Measurements from ENCODE around the gene SYNJ2.

Gene SYNJ2

DNA sequence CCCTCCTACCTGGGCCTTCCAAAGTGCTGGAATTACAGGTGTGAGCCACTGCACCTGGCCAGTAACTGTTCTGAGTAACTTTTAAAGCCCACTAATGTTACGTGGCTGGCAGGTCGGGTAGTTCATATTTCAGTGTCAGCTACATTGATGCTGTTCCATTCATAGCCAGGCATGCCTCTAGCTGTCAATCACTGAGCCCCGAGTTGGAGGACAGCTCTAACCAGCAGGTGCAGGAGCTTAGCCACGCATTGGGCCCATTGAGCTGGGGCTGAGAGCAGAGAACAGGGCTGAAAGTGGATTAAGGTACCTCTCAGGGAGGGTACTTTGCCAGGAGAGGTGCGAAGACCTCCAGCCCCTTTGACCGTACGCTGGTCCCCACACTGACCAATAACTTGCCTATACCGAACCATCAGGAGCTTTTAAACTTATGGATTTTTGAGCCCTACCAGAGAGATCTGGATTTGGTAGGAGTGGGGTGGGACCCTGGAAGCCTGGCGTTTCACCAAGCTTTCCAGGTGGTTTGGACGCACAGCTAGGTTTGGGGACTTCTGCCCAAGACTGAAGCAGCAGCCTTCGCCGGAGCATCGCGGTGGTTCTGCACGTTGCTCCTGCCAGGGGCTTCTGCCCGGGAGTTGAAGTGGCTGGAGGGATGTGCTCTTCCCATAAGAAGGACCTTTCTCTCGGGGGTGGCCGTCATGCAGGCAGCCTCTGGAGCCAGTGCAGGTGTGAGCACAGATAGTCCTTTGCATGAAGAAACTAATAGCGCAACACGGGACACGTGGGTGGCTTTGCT lies 103.8 kb downstream of the SYNJ2 start:
- no peak for DNase-seq

DNA sequence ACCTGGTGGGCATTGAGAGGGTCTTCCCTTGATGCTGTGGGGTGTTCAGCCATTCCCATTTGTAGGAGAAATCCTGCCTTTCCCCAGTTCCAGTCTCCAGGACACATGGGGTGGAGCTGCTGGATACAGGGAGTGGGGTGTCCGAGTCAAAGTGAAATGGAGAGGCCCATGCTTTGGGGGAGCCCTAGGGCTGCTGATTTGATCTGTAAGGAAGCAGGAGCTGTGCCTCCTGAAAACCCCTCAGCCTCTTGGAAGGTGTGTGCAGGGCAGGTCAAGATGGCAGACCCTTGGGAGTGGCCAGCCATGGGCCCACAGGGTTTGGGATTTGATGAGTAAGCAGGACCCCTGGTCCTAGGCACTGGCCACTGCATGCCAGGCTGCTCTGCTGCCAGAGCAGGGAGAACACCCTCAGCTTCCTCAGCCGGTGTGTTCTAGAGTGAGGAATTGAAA lies 104.4 kb downstream of the SYNJ2 start:
- no peak for DNase-seq

DNA sequence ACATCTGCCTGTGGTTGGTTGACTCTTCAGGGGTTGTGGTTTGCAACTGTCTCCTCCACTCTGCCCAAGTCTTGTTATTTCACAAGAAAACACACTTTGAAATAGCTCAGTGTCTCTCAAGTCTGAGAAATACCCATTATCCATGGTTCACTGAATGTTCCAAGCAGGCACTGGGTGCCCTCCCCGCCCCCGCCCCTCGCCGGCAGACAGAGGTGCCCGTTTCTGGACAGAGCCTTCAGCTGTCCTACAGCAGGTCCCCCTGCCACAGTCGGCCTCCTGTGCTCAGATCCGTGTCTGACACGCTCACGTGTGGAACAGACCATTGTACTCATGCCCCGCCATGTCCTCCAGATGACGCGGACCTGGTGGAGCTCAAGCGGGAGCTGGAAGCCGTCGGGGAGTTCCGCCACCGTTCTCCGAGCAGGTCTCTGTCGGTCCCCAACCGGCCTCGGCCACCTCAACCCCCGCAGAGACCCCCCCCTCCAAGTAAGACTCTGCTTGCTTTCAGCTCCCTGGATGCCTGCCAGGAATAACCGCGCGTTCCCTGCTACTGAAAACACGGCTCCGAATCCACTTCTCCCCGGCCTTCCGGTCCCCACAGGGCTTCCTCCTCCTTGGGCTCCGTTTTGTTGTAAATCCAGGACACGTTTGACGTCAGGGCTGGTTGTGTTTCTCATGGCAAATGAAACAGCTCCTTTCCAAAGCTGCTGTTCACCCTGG lies 105.0 kb downstream of the SYNJ2 start:
- peak; percentile 87 for DNase-seq

DNA sequence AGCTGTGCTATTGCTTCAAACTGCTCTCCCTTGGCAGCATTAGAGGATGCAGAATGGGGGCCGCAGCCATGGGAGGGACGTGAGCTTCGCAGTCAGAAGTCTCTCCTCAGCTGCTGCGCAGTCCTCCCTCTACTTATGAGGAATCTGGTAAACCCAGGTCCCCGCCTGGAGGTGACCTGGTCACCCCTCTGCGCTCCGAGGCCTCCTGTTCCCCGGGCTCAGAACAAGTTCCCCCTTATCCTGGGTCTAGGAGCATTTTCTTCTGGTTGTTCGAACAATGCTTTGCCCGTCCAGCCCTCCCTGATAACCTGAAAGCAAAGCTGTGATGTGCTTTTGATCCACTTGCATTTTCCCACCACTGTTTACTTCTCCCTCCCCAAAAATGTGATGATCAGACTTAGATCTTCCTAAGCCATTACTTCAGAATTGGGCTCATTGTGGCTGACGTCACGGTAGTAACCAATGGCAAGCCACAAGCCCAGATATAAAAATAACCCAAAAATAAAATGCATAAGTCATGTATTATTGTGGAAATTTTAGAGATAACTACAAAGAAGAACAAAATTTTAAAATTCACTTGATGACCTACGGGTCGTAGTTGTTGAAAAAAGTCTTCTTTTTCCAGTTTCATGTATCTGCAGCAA lies 105.7 kb downstream of the SYNJ2 start:
- no peak for DNase-seq

DNA sequence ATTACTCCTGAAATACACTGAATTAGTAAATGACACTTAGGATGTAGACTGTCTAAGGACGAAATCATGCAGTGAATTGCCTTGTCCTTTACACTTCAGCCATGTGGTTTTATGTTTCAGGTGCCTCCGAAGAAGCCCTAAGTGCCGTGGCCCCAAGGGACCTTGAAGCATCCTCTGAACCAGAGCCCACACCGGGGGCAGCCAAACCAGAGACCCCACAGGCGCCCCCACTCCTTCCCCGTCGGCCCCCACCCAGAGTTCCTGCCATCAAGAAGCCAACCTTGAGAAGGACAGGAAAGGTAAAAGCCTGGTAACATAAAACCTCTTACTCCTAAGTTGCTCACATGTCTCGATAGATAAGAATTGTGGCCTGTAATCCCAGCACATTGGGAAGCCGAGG lies 111.1 kb downstream of the SYNJ2 start:
- DNase-seq, result no peak

DNA sequence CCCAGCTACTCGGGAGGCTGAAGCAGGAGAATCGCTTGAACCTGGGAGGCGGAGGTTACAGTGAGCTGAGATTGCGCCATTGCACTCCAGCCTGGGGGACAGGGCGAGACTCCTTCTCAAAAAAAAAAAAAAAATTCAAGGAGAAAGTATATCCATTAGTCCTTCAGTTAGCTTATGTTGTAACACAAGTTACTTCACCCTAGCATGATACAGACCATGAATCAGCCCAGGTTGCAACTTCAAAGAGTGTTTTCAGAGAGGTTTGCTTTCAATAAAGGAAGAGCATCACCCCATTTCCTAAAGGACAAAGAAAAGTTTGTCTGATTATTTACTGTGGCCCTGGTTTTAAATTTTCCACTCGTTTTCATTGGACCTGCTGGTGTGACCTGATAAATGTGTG lies 113.4 kb downstream of the SYNJ2 start:
- DNase-seq, result no peak

DNA sequence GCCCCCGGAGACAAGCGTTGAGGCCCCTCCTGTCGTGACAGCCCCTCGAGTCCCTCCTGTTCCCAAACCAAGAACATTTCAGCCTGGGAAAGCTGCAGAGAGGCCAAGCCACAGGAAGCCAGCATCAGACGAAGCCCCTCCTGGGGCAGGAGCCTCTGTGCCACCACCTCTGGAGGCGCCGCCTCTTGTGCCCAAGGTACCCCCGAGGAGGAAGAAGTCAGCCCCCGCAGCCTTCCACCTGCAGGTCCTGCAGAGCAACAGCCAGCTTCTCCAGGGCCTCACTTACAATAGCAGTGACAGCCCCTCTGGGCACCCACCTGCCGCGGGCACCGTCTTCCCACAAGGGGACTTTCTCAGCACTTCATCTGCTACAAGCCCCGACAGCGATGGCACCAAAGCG lies 114.0 kb downstream of the SYNJ2 start:
- no peak for DNase-seq

DNA sequence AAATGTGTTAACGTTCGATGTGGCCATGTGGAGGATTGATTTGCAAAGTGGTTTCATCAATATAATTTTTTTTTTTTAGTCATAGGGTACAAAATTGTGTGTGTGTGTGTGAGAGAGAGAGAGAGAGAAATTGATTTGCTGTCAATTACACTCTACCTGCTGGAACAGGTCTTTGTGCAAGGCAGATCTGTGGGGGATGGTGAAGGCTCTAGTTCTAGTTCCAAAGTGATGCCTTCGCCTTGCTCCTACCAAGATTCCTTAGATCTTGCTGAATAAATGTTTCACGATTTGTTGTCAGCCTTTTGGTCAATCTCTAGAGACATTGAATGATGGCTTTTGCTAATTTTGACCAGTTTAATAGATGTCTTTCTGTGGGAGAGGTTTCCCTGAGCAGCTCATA lies 121.6 kb downstream of the SYNJ2 start:
- no peak for DNase-seq

DNA sequence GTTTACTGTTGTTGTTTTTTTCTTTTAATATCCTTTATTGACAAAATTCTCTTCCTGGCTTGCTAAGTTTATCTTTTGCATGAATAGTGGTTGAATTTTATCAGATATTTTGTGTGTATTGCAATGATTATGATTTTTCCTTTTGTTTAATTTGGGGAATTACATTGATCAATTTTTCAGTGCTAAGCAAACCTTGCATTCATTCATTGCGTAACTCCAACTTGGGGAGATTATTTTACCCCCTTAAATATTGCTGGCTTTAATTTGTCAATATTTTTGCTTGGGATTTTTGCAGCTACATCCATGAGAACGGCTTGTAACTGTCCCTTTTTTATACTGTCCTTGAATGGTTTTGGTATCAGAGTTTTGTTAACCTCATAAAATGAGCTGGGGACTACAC lies 123.0 kb downstream of the SYNJ2 start:
- no peak for DNase-seq

DNA sequence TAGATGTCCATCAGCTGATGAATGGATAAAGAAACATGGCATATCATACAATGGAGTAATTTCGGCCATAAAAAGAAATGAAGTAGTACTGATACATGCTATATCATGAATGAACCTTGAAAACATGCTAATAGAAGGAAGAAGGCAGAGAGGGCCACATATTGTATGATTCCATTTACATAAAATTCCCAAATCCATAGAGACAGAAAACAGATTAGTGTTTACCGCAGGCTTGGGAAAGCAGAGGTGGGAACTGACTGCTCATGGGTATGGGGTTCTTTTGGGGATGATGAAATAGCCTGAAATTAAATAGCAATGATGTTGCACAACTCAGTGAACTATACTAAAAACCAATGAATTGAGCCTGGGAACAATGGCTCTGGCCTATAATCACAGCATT lies 128.1 kb downstream of the SYNJ2 start:
- DNase-seq, result no peak

DNA sequence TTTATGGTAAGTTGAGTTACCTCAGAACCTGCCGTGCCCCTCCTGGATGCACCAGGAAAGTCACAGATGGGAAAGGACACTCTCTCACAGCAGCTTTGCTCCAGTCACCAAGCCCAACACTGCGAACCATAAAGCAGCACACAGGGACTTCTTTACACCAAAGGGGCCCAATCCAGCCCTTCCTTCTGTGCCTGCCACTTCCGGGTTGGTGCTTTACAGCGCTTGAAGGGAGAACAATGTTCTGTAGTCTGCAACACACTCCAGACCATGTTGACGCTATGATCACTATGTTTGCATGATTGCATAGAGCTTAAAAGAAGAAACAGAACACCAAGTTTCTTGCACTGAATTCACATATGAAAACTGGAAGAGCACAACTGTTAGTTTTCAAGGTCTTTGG lies 129.3 kb downstream of the SYNJ2 start:
- DNase-seq, result no peak

DNA sequence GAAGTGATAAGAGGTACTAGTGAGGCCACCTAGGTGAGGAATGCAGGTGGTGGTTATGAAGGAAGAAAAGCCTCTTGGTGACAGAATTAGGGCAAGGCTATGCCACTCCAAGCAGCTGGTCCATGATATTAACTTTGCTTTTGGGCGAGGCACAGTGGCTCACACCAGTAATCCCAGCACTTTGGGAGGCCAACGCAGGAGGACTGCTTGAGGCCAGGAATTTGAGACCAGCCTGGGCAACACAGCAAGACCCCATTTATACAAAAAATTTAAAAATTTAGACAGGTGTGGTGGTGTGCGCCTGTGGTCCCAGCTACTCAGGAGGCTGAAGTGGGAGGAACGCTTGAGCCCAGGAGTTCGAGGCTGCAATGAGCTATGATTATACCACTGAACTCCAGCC lies 130.3 kb downstream of the SYNJ2 start:
- DNase-seq, result no peak

DNA sequence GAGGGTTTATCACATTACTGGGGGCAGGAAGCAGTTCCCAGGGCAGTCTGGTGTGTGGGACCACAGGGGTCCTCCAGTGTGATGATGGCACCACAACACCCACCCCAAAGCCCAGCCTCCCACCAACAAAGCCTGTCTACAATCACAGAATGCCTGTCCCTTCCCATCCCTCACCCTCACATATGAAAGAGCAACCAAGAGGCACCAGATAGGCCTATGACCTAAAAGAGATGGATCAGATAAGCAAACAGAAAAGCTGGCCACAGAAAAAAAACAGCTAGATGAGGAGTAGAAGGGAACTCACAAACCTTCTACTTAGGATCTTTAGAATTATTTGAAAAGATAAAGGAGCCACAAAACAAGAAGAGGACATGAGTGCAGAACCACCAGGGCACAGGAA lies 132.1 kb downstream of the SYNJ2 start:
- DNase-seq, result no peak

DNA sequence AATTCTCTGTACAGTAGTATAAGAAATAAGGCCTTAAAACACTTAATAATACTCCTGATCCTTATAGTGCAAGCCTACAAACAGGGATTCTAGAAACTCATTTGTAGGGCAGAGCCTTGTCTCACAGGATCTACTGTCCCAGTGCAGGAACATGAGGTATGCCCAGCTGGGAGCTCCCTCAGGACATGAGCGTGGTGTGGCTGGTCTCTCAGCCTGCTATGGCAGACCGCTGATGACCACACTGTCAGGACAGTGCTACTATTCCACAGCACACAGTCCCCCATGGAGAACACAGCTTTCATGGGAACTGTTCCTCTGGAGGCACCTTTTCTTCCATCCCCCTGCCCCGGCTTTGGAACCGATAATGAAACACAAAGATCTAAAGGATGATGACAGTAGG lies 133.4 kb downstream of the SYNJ2 start:
- DNase-seq, result no peak

DNA sequence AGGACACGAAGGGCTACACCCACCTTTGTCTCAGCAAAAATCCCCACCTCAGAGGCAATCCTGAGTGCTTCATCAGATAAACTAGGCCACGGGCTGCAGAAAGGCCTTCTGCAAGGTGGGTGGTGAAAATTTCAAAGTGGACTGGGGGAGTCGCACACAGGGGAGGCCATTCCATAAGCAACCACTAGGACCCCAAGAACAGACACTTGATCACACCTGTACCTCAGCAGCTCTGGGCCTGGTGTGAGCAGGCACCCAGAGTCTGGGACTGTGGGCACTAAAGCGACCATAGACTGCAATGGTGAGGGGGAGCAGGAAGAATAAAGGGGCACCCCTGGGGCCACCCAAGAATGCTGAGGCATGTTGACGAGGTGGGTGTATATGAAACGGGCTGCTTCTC lies 133.8 kb downstream of the SYNJ2 start:
- DNase-seq, result no peak

DNA sequence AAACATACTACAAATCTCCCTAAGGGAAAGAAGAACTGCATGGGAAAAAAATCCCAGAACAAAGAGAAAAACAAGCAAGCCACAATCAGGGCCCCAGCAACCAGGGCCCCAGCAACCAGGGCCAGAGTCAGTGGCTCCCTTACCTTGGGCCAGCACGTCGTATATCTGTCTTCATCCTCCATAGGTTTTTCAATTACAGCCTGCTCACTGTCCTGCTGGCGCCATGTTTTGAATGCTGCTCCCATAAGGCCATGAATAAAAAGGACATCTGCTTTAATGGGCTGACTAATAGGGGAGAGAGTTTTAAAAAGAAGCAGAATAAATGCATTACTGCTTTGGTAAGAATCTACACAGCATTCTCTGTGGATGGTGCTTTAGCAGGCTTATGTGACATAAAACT lies 137.2 kb downstream of the SYNJ2 start:
- DNase-seq, result no peak

DNA sequence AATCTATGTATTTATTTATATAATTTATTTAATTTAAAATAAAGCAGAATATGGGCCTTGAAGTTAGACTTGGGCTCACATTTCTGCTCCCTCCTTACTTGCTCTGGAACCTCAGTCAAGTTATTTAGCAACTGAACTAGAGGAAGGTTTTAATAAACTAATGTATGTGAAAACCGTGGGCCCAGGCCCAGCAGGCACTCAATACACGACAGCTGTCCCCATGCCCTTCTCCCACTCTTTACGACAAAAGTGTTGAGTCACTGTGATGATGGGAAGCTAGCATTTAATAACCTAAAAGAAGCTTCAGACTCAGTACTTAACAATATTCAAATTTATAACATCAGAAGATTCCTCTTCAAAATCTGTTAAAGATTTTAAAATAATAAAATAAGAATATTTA lies 139.7 kb downstream of the SYNJ2 start:
- no peak for DNase-seq

DNA sequence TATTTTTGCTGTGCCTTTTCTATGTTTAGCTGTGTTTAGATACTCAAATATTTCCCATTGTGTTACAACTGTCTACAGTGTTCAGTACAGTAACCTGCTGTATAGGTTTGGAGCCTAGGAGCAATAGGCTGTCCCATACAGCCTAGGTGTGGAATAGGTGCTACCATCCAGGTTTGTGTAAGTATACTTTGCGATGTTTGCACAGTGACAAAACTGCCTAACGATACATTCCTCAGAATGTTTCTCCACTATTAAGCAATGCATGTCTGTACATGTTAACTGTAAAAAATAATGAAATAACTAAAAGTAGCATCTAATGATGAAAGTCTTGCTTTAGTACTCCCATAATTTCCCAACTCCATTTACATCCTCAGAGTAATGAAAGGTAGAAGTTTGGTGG lies 140.4 kb downstream of the SYNJ2 start:
- no peak for DNase-seq

DNA sequence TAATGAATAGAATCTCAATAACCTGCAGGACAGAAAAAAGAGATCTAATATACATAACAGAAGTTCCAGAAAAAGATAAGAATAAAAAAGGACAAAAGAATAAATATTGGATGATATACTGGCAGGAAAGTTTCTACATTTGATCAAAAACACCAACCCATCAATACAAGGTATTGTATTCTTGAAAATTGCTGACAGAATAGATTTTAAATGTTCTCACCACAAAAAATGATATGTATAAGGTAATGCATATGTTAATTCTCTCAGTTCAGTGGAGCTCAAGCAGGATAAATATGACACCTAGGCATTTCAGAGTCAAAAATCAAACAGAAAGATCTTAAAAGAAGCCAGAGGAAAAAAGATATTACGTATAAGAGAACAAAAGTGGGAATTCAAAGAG lies 142.6 kb downstream of the SYNJ2 start:
- DNase-seq, result no peak

DNA sequence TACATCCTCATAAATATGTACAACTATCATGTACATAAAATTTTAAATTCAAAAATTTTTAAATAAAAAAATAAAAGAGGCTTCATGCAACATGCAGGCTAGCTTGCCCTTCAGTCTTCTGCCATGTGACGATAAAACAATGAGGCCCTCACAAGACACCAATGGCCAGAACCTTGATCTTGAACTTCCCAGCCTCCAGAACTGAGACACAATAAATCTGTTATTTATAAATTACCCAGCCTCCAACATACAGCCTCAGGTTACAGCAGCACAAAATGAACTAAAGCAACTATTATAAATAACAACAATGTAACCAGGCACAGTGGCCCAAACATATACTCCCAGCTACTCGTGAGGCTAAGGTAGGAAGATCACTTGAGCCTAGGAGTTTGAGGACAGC lies 143.6 kb downstream of the SYNJ2 start:
- DNase-seq, result no peak

DNA sequence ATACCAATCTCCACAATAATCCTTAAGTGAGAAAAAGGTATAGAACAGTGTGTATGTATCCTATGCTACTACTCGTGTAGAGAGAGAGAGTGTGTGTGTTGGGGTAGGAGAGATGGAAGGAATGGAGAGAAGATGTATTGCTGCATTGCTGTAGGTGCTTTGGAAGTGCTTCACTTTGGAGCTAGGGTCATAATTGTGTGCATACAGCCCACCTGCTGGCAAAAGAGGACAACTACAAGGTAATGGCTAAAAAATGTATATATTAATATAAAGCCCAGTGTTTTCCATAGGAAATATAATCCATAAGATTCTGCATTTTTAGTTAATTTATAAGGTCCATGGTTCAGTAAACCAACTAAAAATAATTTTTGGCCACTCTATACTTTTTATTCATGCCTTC lies 150.3 kb downstream of the SYNJ2 start:
- peak; percentile 43 for DNase-seq

DNA sequence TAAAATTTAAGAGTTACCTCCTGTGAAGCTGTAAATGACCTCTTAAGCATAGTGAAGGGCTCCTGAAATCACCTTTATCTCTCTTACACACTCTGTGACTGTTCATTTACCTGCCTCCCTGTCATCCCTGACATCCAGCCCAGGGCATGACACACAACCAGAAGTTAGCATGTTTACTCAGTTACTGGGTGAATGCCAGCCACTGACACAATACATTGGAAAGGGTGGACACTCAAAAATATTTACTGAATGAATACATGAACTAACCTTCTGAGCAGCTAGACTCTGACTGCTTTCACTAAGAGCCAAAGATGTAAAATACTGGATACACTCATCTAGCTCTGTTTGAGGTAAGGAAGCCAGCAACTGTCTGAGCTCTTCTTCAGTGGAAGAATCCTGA lies 161.1 kb downstream of the SYNJ2 start:
- peak; percentile 71 for DNase-seq

DNA sequence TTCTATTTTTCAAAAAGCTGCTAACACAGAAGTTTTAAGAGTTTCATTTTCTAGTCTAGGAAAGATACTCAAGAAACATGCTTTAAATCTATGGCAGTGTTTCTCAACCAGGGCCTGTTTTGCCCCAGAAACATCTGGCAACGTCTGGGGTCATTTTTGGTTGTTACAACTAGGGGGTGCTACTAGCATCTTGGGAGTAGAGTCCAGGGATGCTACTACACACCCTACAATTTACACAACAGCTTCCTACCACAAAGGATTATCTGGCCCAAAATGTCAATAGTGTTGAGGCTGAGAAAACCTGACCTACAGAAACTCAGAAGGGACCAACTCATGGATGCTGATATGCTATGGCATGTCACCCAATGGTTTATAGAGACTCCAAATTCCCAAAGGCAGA lies 162.0 kb downstream of the SYNJ2 start:
- peak; percentile 16 for DNase-seq
